GM21717 (cell line): ENCODE data around the gene HSPH1.

Experiments used
- ATAC-seq: cut with Tn5 transposase; IDR thresholded peaks from one replicate; pipeline ENCODE4 v1.9.1; 2021; ENCODE audit warnings: mild to moderate bottlenecking, moderate library complexity; ENCODE audit not compliant: unreplicated experiment

HSPH1 gene

GRCh38 chr13:31133621-31134020 is 28.1 kb downstream of the HSPH1 start:
- ATAC-seq: no peak

DNA sequence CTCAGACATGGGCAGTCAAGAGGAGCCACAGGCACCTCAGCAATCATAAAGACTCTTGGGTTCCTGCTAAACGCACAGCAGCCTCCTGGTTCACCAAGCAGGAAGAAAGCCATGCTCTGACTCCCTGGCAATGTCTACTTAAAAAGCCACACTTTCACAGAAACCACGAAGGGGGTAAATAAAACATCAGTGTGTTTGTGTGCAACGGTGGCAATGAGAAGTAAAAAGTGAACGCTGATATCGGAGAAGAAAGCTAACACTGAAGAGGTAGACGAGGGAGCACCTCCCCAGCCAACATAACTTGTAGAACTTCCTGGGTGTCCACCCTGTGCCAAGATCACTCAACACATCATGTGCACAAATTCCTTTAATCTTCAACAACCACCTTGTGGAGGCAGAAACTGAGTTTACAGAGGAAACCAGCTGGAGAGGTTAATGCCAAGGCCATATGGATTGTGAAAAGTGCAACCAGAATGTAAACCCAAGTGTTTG is 30.2 kb downstream of the HSPH1 start:
- no peak for ATAC-seq

DNA sequence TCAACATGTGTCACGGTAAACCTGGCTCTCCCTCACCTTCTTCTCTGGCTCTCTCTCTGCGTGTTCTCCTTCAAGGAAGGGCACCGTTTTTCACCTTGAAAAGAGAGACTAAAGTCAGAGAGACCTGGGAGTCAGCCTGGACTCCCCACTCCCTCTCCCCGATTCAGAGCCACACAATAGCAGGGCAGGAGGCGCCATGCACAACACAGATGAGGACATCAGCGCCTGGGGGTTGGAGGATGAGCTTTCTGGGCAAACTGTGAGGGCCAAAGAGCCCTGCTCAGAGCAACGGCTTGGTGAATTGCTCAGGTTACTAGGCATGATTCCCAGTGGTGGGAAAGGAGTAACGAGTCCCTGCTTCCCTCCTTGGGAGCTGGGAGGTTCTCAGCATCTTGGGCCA is 32.3 kb downstream of the HSPH1 start:
- ATAC-seq: no peak

DNA sequence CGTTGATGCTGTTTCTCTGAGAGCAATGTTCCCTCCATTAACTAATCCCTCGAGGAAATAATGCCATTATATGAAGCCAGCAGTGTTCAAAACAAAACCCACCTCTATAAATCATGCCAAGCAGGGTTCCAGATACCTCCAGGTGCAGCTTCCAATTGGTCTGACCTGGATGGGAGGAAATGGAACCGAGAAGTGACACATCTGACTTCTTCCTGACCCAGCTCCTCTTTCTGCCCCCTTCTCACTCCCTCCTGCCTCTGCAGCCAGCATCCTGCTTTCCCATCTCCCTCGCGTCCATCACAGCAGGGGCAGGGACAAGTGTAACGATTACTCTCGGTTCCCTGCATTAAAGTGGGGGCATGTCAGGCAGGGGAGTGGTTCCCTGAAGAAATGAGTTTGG is 37.5 kb downstream of the HSPH1 start:
- ATAC-seq: no peak

DNA sequence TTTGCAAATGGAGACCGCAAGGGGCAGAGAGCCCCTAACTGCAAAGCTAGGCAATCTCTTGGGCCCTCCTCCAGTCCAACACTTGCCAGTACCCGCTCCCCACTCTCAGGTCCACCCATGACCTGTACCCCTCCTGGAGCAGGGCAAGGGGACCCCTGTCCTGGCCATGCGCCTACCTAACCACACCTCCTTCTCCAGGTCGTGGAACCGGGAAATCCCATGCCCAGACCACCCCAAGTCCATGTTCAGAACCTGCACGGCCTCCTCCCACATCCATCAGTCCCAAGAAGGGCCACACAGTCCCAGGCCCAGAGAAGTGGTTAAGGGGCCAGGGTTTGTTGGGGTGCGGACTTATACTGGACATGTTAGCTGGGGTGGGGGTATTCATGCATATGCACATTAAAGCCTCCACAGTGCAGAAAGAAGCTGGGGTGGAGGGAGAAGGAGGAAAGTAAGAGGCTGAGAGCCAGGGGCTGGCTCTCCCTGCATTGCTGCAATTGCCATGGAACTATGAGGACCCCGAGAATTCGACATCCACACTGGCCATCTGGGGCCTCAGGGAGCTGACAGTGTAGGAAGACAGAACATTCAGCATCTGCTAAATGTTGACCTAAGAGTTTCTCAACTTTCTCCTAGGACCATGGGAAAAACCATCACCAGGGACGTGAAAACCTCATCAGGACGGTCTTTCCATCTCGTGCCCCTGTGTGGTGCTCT is 39.0 kb downstream of the HSPH1 start:
- ATAC-seq: no peak

- no peak for ATAC-seq
Observed at GRCh38 chr13:31122143-31122542, 39.6 kb downstream of the HSPH1 start.

DNA sequence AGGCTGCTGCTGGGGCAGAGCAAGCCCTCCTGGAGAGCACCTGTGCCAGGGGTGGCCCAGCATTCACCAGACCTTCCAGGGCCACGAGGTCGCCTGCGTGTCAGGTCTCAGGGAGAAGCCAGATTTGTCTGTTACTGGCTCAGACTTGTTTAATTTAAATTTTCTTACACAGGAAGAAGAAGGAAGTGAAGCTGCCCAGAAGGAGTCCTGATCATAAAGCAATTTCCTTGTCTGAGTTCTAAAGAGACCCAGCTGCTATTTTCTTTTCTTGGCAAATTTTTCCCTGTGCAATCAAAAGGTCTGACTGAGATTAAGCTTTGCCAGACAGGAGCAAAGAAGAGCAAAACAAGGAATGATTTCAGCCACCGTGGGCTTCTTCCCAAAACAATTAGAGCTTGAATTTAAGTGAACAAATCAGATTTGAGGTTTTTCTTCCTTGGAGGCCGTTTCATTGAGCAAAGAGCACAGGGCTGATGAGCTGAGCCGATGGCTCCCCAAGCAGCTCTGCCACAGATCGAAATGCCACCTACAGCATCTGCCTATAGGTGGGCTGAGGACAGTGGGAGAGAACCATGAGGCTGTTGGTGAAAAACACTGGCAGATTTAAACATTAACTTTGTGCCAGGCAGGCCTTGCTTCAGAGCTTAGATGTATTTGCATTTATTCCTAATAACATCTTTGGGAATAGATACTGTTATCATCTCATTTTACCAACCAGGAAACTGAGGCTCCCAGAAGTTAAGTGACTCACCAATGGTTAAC is 40.1 kb downstream of the HSPH1 start:
- no peak for ATAC-seq

- ATAC-seq: no peak
Observed at GRCh38 chr13:31119966-31120700, 41.6 kb downstream of the HSPH1 start.

GRCh38 chr13:31119526-31119925 is 42.2 kb downstream of the HSPH1 start:
- ATAC-seq: no peak

- no peak for ATAC-seq
Observed at GRCh38 chr13:31116224-31116623, 45.5 kb downstream of the HSPH1 start.

GRCh38 chr13:31115616-31116015 is 46.1 kb downstream of the HSPH1 start:
- ATAC-seq: no peak

GRCh38 chr13:31114641-31115040 is 47.1 kb downstream of the HSPH1 start:
- ATAC-seq: no peak

DNA sequence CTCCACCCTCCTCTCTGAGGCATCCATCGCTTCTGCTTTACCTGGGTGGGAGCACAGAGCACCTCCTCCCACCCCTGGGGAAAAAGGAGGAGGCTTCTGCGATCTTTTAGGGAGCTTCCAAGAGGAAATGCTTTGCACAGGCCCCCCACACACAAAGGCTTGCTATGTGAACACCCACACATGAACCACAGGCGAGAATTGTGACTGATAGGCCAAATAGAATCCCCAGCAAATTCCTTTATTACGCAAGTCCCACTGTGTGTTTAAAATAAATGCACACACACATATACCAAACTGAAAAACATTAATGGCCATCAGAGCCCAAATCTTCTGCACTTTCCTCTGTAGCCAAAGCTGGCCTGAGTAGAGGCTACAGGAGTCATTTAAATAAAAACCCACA is 50.6 kb downstream of the HSPH1 start:
- ATAC-seq: no peak

- ATAC-seq: no peak
Observed at GRCh38 chr13:31110617-31111016, 51.1 kb downstream of the HSPH1 start.

DNA sequence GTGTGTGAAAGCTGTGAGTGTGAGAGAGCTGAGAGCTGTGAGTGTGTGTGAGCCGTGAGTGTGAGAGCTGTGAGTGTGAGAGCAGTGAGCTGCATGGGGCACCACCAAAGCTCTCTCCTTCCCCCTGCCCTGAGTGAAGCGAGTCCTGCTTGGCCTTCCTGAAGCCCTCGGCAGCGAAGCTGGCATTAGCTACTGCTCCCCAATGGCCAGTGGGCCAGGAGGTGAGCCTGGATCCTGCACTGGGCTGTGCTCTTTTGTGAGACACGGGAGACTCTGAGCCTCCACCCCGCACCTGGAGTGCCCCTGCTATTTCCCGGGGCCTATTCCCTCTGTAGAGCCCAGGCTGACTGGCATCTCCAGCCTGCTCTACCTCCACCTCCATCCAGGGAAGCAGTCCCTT is 51.5 kb downstream of the HSPH1 start:
- no peak for ATAC-seq

DNA sequence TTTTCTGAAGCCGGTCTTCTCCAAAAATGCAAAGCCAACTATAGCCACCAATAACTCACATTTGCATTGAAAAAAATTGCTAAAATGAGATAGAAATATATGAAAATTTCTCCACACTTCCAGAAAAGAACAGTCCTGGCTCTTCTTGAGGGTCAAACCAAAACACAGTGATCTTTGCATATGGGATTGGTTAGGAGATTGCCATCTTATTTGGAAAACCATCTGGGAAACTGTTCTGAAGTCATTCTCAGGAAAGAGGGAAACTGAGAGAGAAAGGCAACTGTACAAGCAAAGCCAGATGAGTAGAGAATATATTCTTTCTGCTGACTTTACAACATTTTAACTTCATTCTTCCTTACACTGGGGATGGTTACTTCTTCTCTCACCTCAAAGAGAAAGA is 54.6 kb downstream of the HSPH1 start:
- ATAC-seq: no peak

DNA sequence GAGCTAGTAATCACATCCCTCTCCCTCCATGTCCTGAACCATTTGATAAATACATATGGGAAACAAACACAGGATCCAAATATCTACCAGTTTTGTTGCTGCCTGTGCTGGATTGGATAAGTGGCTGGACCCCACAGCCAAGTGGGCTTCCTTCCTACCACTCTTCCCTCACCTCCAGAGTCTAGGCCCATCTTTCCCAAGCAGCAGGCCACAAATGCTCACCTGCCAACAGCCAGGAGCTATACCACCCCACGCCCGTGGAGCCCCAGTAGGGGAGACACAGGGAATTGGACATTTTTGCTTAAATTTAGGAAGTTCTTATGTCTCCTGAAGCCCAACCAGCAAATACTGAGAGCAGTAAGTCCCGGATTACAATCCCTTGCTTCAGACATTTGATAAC is 55.8 kb downstream of the HSPH1 start:
- no peak for ATAC-seq

DNA sequence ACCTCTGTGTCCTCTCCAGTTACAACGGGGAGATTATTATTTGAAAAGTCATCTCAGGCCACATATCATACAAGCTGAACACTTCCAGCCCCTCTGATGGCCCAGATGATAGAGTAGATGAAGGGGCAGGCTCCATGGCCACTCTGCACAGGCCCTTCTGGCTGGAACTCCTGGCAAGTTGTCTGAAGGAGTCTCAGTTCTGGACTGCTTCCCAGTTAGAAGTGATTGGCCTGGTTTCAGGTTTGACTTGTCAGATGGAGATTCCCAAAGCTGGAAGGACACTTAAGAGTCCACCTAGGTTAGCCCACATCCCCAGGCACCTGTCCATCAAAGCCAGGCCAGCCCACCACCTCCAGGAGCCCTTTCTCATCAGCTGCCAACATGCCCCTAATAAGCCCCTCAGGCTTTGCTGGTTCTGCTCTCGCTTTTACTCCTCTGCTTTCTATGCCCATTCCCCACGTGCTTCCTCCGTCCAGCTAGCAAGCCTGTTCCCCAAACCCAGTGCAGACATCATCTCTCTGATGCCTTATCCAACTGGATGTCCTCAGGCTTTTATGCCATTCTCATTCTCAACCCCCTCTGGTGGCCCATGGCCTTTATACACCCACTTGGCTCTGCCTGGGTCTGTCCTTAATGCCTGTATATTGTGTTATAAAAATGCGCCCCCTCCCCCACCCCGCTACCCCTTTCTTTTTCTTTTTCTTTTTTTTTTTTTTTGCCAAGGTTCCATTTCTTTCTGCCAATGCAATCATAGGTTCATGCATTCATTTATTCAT is 56.5 kb downstream of the HSPH1 start:
- no peak for ATAC-seq

DNA sequence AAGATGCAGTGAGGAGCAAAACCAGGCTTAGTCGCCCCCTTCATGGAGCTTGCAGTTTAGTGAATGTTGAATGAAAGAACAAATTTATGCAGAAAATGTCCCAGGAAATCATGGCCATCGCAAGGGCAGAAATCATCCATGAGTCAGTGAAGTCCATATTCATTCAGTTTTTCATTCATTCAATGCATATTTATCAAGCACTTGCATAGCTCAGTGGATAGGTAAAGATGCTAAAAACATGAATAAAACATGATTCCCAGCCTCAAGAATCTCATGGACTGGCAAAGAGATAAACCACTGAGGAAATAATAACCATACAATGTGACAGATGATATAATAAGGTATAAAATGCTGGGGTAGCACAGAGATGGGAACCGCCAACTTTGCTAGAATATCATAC is 58.8 kb downstream of the HSPH1 start:
- no peak for ATAC-seq

DNA sequence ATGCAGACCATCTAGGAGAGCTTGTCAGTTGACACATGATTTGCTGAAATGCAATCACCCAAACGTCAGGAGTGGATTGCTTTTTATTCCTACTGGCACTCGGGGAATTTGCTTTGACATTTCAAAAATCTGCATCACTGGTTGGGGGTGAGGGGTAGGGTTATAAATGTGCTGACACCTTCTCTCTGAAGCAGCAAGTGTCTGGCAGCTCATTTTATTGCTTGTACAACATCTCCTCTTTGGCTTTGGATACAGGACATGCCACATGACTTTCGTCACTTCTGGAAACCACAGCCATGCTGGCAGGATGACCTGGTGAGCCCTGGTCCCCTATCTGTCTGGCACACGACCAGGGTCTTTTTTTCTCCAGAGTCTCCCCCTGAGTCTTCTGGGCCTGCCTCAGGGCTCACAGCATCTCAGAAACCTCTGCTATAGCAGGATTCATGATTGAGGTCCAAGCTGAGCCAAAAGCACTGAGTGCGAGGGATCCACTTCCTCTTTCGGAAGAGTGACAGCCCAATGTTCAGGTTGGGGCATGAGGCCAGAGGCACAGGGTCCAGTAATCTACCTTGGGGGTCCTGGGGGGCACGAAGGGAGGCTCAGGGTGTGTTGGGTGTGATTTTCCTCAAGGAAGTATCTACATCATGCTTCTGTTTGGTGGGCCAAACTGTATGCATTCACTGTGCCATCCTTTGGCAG is 60.1 kb downstream of the HSPH1 start:
- ATAC-seq: no peak
